Testis (tissue), 2 donors: Measurements from ENCODE around the gene TMC3.

ENCODE experiments used
- CTCF ChIP-seq, 3 experiments: fragments of 450-650 bp in 2 of 3; fragments of 200-600 bp in 1 of 3; sonication (generic) in 1 of 3; IDR thresholded peaks; one replicate each; pipeline ENCODE4 v1.5.1; 2016 to 2019; ENCODE audit warnings: antibody characterized with exemption in 3 of 3, mild to moderate bottlenecking in 2 of 3, moderate library complexity in 1 of 3
- POLR2A ChIP-seq: fragments of 450-650 bp; IDR thresholded peaks from one replicate; pipeline ENCODE4 v1.6.1; 2017; ENCODE audit warnings: antibody characterized with exemption, mild to moderate bottlenecking, moderate library complexity

GRCh38 chr15:81398910-81399551 is 25.0 kb upstream of the TMC3 start:
- no peak for TF ChIP-seq CTCF (IDR thresholded peaks at IDR 0.05)
- no peak for TF ChIP-seq POLR2A
